NT2/D1 (cell line): ENCODE results near the gene ARL6IP5.

Source experiments
- SUZ12 ChIP-seq: IDR thresholded peaks from 2 replicates; pipeline ENCODE4 v1.6.1; 2011; ENCODE audit not compliant: insufficient read length, insufficient read depth; ENCODE audit errors: extremely low read depth
- ZNF274 ChIP-seq: IDR thresholded peaks from 2 replicates; pipeline ENCODE4 v1.6.1; 2011; ENCODE audit warnings: mild to moderate bottlenecking, low read depth, low read length

DNA sequence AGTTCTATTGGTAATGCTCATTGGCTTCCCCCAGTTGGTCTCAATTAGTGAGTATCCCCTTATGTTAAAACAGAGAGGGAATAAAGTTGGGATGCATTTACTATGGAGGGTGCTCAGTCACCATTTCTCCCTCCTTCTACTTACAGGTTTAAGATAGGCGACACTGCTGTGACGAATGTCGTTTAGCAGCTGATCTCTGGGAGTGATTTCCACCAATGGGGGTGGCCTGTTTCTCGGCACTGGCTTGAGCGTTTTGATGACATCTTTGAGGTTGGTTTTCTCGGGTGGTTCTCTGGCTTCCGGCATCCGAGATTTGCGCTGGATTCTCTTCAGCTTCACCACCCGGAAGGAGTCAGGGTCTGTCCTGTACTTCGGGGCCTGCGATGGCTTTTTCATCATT lies 33.8 kb downstream of the ARL6IP5 start:
- TF ChIP-seq SUZ12 (no peak), ZNF274 (no peak)
